Ascending aorta (tissue), 2 donors: Measurements from ENCODE around the gene SLC46A2. TPM values are rescaled to one million over a fixed set of nuclear protein-coding genes. Genes with fewer than 3 reads are reported as not detected.

Experiments
- DNase-seq, 2 donors: peaks; one replicate each; pipeline ENCODE4 v3.0.0-alpha.2; 2019; ENCODE audit warnings: low spot score in 2 of 2
- H3K27ac ChIP-seq, 2 donors: fragments of 200-600 bp; sonication (generic); one replicate each; pipeline ENCODE4 v1.5.1; 2016 to 2017; ENCODE audit warnings: mild to moderate bottlenecking in 1 of 2
- H3K27me3 ChIP-seq: fragments of 200-600 bp; sonication (generic); one replicate; pipeline ENCODE4 v1.5.1; 2017
- H3K36me3 ChIP-seq, 2 donors: fragments of 200-600 bp; sonication (generic); one replicate each; pipeline ENCODE4 v1.5.1; 2016
- H3K4me1 ChIP-seq, 2 donors: fragments of 200-600 bp; sonication (generic); one replicate each; pipeline ENCODE4 v1.5.1; 2016 to 2017; ENCODE audit warnings: mild to moderate bottlenecking in 1 of 2
- H3K4me3 ChIP-seq, 2 donors: fragments of 200-600 bp; sonication (generic); one replicate each; pipeline ENCODE4 v1.5.1; 2016 to 2017; ENCODE audit warnings: mild to moderate bottlenecking in 1 of 2
- H3K9me3 ChIP-seq, 2 donors: fragments of 200-600 bp; sonication (generic); one replicate each; pipeline ENCODE4 v1.5.1; 2016
- CTCF ChIP-seq, 3 experiments: fragments of 200-600 bp in 2 of 3; fragments of 450-650 bp in 1 of 3; sonication (generic) in 2 of 3; IDR thresholded peaks; one replicate each; pipeline ENCODE4 v1.5.1; 2016 to 2019; ENCODE audit warnings: antibody characterized with exemption in 3 of 3, mild to moderate bottlenecking in 1 of 3, moderate library complexity in 1 of 3
- intact Hi-C: fragments of 100-400 bp; cut with DNase I; formaldehyde crosslinking; loops from one replicate; pipeline ENCODE4 v1.15.1; 2023
- total RNA-seq: library from RNA; depleted of rRNA; stranded (reverse); fragments of >200 nt; gene quantifications from one replicate; pipeline ENCODE4 v1.1.0, GENCODE V29; 2016

SLC46A2 gene
- total RNA-seq, 1 donor from 2014 or later: not detected

DNA sequence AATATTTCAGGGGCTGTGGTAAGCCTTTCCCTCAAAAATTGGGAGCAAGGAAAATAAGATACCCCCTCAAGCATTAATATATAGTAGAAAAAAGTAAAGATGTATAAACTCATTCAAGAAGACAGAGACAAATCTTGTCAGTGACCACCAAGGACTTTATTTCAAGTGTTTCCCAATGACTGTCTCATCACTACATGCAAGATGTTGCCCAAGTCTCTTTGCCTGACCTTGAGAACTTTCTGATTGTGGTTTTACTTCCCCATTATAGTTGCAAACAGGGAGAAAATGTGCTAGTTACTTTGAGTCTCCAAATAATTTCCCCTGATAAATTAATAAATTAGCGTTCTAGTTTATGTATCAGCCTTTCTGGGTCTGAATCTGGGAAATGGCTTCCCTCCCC is 4.0 kb upstream of the SLC46A2 start:
- no peak for DNase-seq
- H3K36me3 ChIP-seq: no peaks in the 10 kb centered on the region
- intact Hi-C loops: no loop called here
- H3K27me3 ChIP-seq: no peaks in the 10 kb centered on the region
- H3K4me3 ChIP-seq: no peak overlapping the region
- H3K4me1 ChIP-seq: no peaks in the 10 kb centered on the region
- TF ChIP-seq CTCF (IDR thresholded peaks at IDR 0.05): no peak
- no peaks in the 10 kb centered on the region for H3K9me3 ChIP-seq
- no peak overlapping the region for H3K27ac ChIP-seq

- Histone ChIP-seq H3K27ac (no peak overlapping the region), H3K9me3 (no peaks in the 10 kb centered on the region), H3K36me3 (no peaks in the 10 kb centered on the region), H3K4me1 (no peaks in the 10 kb centered on the region), H3K27me3 (no peaks in the 10 kb centered on the region), H3K4me3 (no peak overlapping the region)
- TF ChIP-seq CTCF (IDR thresholded peaks at IDR 0.05): no peak
- no peak for DNase-seq
- intact Hi-C loops: no loop called here
Observed at GRCh38 chr9:112894041-112894440, 3.4 kb upstream of the SLC46A2 start.

DNA sequence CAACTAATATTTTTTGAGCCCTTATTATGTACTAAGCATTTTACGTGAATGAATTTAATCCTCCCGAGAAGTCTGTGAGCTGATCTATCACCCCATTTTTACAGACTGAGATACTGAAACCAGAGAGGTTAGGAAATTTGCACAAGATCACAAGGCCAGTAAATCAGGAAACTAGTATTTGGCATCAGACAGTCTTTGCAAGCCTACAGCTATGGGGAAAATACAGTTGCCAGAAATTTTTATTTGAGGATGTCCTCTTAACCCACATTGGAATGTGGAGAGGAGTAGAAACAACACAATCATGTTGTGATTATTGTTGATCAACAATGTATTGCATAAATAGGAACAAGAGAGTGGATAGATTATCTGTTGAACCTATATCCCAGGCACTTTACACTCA is 2.3 kb upstream of the SLC46A2 start:
- H3K27me3 ChIP-seq: no peaks in the 10 kb centered on the region
- H3K4me1 ChIP-seq: no peaks in the 10 kb centered on the region
- no peak for TF ChIP-seq CTCF (IDR thresholded peaks at IDR 0.05)
- DNase-seq: no peak
- H3K27ac ChIP-seq: no peak overlapping the region
- intact Hi-C loops: no loop called here
- H3K36me3 ChIP-seq: no peaks in the 10 kb centered on the region
- no peak overlapping the region for H3K4me3 ChIP-seq
- no peaks in the 10 kb centered on the region for H3K9me3 ChIP-seq

- H3K4me1 ChIP-seq: no peaks in the 10 kb centered on the region
- TF ChIP-seq CTCF (IDR thresholded peaks at IDR 0.05): no peak
Observed at GRCh38 chr9:112891521-112891920, 845 bp upstream of the SLC46A2 start.

GRCh38 chr9:112887381-112887780 is 3.3 kb downstream of the SLC46A2 start:
- DNase-seq: peak in 1 of 2 donors; percentile 67
- peak in 1 of 3 experiments; percentile 9 for TF ChIP-seq CTCF (IDR thresholded peaks at IDR 0.05)
- Histone ChIP-seq H3K36me3 (no peaks in the 10 kb centered on the region), H3K9me3 (no peaks in the 10 kb centered on the region), H3K27ac (no peak overlapping the region), H3K4me3 (no peak overlapping the region), H3K27me3 (no peaks in the 10 kb centered on the region), H3K4me1 (no peaks in the 10 kb centered on the region)
- intact Hi-C loops: no loop called here

More at GRCh38 chr9:112891521-112891920, 845 bp upstream of the SLC46A2 start:
- peak in 1 of 2 donors; percentile 59 for DNase-seq
- Histone ChIP-seq H3K9me3 (no peaks in the 10 kb centered on the region), H3K27me3 (no peaks in the 10 kb centered on the region), H3K36me3 (no peaks in the 10 kb centered on the region), H3K27ac (no peak overlapping the region), H3K4me3 (no peak overlapping the region)
- intact Hi-C loops: no loop called here

DNA sequence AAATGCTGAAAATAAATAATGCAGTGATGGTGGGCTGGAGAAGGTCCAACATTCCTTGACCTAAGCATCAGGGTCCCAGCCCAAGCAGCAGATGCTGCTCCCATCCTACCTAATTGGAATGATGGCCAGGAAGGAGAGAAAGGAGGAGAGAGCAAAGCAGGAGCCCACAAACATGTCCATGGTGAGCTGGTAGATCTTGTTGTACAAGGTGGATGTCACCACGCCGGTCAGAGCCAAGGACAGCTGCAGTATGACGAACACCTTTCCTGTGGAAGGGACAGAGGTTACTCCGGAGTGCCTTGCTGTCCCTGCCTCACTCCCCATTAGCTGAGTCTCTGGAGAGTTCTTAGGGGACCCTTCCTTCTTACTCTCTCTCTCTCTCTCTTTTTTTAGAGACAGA is 4.3 kb downstream of the SLC46A2 start:
- TF ChIP-seq CTCF (IDR thresholded peaks at IDR 0.05): no peak
- Histone ChIP-seq H3K27ac (no peak overlapping the region), H3K9me3 (no peaks in the 10 kb centered on the region), H3K36me3 (peaks cover 0 to 1% of the 10 kb centered on the region in 2 donors), H3K27me3 (no peaks in the 10 kb centered on the region), H3K4me1 (no peaks in the 10 kb centered on the region), H3K4me3 (no peak overlapping the region)
- intact Hi-C loops: no loop called here
- DNase-seq: no peak
